ENCODE data around the gene XAB2.
"Not testable (repeated sequence)": the region's sequence is repeated elsewhere in the genome, so short reads cannot be mapped to it uniquely, and the experiment has no call there.

The XAB2 gene

DNA sequence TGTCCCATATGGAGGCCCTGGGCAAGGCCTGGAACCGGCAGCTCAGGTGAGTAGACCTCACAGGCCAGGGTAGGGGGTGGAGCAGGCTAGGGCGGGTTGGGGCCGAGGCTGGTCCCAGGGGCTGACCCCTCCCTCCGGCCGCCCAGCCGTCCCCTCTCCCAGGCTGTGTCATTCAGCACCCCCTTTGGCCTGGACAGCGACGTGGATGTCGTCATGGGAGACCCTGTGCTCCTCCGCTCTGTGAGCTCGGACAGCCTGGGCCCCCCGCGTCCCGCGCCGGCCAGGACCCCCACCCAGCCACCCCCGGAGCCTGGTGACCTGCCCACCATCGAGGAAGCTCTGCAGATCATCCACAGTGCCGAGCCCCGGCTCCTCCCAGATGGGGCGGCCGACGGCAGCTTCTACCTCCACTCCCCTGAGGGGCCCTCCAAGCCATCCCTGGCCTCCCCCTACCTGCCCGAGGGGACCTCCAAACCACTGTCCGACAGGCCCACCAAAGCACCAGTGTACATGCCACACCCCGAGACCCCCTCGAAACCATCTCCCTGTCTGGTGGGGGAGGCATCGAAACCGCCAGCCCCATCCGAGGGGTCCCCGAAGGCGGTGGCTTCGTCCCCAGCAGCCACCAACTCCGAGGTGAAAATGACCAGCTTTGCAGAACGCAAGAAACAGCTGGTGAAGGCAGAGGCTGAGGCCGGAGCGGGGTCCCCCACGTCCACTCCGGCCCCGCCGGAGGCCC is 17.6 kb downstream of the XAB2 start:
- DNase-seq, result no peak

DNA sequence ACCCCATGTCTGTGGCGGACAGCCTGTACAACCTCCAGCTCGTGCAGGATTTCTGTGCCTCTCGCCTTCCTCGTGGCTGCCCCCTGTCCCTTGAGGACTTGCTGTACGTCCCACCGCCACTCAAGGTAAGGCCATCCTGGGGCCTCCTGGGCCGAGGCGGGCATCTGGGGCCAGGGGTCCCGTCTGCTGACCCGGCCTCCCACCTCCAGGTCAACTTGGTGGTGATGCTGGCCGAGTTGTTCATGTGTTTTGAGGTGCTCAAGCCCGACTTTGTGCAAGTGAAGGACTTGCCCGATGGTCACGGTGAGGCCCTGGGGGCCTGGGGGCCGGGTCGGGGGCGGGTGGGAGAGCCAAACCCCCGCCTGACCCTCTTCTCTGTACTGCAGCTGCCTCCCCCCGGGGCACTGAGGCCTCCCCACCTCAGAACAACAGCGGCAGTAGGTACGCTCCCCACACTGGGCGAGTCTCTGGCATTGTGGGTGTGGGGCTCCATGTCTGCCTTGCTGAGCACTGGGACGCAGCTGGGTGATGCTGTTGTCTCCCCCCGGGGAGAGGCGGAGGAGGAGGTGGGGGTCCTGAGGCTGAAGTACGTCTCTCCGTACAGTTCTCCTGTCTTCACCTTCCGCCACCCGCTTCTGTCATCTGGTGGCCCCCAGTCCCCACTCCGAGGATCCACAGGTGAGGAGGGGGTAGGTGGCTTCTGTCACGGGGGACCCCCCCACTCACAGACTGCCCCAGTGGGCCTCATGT is 18.7 kb downstream of the XAB2 start:
- no peak for DNase-seq

DNA sequence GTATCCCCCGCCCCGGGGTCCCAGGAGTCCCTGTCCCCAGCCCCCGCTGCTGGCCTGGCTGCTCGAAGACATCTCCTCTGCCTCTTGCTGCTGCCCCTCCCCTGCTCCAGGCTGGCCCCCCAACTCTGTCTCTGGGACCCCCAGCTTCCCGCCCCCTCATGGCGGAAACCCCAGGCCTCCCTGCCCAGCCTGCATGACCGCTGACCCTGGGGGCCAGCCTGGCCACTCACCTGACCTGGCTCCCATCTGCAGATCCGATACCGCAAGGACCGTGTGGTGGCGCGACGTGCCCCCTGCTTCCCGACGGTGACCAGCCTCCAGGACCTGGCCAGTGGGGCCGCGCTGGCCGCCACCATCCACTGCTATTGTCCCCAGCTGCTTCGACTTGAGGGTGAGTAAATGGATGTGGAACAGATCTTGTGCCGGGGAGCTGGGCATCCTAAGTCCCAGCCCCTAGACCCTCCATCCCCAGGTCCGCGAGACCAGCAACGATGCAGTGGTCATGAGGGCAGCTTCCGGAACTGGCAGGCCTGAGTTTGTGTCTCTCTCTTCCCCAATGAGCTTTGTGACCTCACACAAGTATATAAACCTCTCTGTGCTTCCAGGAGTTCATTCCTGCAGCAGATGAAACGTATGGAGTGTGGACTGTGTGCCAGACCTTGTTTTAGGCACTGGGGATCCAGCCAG is 21.3 kb downstream of the XAB2 start:
- DNase-seq, result no peak

DNA sequence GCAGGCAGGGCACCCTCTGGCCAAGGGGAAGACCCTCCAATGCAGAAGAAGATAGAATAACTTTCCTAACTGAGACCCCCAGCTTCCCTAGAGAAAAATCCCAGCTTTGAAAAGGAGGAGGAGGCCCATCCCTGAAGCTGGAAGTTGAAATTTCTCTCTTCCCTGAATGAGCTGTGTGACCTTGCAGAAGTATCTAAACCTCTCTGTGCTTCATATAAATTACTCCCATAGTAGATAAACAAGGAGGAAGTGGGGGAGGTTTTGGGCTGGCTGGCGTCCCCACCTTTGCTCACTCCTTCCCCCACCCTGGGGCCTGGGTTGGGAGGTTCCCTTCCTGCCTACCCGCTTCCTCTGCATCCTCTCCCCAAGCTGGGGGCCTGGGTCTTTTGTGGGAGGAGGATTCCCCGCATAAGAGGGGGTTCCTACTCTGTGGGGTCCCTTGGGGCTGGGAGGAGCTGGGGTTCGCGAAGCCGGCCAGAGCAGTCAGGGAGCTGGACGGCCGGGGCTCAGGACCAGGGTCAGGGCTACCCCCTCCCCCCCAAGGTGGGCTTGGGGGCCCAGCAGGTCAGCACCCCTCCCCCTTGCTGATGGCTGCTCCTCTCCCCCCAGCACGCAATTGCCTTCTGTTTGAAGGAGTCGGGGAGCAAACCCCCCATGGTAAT is 22.0 kb downstream of the XAB2 start:
- DNase-seq, result no peak

DNA sequence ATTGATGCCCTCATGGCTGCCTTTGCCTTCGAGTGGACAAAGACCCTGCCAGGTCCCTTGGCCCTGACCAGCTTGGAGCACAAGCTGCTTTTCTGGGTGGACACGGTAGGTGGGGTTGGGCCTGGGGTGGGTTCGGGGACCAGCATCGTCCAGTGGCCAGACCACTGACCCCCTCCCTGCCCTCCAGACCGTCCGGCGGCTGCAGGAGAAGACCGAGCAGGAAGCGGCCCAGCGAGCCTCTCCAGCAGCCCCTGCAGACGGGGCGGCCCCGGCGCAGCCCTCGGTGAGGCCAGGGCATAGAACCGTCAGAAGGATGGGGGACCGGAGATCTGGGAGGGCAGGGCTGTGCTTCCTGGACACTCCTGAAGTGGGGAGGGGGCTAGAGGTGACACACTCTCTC is 23.1 kb downstream of the XAB2 start:
- no peak for DNase-seq

DNA sequence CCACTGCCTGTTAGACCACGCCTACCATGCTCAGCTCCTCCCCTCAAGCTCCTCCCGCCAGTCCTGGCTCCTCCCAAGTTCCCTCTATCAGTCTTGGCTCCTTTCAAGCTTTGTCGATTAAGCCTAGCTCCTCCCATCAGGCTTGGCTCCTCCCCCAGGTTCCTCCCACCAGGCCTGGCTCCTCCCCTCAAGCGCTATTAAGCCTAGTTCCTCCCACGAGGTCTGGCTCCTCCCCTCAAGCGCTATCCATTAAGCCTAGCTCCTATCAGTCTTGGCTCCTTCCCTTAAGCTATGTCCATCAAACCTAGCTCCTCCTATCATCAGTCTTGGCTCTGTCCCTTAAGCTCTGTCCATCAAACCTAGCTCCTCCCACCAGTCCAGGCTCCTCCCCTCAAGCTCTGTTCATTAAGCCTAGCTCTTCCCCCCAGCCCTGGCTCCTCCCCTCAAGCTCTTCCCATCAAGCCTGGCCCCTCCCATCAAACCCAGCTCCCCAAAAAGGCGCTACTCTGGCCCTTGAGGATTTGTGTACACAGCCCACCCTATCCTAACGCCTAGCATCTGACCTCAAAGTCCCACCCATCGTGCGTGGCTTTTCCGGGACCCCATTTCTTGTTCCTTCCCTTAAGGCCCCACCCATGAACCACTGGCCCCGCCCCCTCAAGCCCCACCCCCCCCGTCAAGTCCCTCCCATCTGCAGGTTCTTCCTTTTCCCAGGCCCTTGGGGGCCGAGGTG is 23.7 kb downstream of the XAB2 start:
- DNase-seq, result no peak

DNA sequence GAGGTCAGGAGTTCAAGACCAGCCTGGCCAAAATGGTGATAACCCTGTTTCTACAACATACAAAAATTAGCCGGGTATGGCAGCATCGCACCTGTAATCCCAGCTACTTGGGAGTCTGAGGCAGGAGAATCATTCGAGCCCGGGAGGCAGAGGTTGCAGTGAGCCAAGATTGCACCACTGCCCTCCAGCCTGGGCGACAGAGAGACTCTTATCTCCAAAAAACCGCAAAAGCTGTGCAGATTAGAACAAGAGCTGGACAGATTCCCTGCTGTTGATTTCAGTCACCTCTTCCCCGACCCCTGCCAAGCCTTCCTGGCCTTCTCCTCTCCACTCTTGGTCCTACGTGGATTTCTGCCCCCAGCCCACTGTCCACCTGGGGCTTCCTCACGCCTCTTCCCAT is 25.4 kb downstream of the XAB2 start:
- DNase-seq, result no peak

DNA sequence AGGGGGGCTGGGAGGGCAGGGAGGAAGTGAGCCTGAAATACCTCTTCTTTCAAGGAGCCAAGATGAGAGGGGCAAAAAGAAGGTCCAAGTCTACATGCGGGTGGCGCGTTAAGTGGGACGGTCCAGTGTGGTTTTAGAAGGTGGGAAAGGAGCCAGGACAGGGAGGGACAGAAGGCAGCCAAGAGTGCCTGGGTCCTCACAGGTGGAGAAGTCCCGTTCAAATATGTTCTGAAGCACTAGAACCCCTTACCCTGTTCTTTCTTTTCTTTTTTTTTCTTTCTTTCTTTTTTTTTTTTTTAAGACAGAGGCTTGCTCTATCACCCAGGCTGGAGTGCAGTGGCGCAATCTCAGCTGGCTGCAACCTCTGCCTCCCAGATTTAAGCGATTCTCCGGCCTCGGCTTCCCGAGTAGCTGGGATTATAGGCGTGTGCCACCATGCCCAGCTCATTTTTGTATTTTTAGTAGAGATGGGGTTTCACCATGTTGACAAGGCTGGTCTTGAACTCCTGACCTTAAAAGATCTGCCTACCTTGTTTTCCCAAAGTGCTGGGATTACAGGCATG is 26.3 kb downstream of the XAB2 start:
- no peak for DNase-seq

DNA sequence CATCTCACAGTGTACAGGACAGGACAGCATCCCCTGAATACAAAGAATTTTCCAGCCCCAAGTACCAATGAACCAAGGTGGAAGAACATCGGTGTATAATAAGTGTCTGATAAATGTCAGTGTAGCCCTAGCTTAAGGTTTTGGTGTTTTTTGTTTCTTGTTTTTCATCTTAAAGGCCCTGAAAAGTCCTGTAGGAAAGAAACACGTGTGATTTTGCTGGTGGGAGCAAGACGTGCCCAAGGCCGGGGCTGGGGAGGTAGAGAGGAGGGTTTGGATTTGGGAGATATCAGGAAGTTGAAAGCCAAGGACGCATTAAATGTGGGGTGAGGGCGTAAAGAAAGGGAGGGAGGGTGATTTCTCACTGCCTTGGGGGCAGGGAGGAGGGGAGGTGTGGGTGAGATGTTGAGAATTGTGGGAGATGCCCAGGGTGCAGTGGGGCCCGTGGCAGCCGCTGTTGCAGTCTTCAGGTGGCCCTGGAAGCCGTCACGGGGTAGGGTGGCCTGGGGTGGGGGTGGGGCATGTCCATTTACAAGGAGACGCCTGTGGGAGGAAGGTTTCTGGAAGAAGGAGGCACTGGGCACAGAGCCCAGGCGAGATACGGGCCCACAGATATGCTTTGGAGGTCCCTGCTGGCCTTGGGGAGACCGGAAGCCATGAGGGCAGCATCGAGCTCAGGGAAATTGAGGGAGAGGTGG is 27.0 kb downstream of the XAB2 start:
- no peak for DNase-seq

DNA sequence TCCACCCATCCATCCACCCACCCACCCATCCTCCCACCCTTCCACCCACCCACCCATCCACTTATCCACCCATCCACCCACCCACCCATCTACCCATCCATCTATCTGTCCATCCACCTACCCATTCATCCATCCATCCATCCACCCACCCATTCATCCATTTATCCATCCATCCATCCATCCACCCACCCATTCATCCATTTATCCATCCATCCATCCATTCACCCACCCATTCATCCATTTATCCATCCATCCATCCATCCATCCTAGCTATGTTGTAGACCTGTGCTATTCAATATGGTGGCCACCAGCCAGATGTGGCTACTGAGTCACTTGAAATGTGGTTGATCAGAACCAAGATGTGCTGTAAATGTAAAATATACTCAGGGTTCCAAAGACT is 28.6 kb downstream of the XAB2 start:
- DNase-seq, result no peak

DNA sequence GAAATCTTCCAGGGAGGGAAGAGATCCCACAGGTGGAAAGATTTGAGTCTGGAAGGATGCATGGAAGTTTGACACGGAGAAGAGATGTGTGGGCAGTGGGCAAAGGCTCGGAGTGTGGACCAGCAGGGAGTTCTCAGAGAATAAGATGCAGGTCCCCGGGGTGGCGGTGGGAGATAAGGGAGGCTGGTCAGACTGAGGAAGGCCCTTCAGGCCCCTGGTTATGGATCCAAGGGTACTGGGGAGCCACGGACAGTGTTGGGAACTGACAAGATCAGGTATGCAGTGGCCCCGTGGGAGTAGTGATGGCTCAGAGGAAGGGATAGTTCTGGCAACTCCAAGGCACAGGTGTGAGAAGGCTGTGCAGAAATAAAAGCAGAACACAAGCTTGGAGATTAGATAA is 31.2 kb downstream of the XAB2 start:
- no peak for DNase-seq

DNA sequence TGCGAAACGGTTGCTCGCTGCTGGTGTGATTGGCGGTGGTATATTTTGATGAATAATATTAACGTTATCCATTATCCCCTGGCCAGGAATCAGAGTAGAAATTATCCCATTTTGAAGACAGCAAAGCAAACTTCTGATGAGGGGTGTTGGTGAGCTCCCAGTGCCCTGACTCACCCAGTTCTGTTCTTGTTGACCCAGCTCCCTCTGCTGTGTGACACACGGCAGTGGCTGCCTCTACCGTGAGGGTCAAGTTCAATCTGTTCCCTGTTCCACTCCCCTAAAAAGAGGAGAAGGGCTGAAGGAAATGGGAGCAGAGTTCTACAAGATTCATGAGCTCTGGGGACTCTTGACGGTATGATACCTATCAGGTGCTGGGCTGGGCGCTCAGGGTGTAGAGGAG is 31.7 kb downstream of the XAB2 start:
- DNase-seq, result no peak

DNA sequence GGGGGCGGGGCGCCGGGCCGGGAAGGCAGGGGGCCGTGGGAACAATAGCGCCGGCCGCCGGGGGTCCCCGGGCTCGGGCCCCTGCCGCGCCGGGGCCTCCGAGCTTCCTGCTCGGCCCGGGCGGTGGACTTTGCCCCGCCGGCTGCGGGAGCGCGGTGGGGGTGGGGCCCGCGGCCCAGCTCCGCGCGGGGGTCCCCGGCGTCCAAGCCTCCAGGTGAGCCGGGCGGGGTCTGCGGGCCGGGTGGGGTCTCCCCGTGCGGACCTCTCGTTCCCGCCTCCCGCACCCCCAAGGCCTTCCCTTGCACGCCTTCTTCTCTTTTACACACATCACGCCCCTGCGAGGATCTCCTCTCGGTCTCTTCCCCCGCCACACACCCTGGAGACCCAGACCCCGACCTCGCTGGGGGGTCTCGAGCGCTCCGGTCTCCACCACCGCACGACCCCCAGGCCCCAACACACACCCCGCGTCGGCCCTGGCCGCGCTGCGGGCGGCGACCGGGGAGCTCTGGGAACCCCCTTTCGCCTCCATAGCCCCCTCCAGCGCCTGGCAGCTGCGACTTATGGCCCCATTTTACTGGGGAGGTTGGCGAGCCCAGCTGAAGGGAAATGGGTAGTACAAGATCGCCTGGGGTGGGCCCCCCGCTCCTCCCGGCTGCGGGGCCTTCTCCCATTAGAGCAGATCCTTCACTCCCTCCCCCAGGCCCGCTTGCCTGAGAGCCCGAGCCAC is 33.0 kb downstream of the XAB2 start:
- DNase-seq, result no peak

DNA sequence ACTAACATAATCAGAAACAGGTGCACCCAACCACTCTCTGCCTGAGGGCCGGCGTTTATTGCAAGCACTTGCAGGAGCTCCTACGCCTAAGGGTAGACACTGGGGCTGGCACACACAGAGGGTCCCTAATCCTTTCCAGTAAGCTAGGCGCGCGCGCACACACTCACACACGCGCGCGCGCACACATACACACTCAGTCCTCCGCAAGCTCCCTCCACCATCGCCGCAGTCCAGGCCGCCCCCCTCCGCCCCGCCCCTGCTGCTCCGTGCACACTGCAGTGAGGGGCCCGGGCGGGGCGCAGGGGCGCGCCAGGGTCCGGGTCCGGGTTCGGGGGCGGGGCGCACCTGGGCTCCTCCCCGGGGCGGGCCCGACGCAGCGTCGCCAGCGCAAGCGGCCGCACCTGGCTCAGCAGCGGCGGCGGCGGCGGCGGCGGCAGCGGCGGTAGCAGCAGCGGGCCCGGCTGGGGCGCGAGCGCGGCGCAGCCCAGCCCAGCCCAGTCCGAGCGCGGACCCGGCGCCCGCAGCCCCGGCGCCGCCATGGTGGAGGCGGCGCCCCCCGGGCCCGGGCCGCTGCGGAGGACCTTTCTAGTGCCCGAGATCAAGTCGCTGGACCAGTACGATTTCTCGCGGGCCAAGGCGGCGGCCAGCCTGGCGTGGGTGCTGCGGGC is 33.7 kb downstream of the XAB2 start, which contains the start of gene CAMSAP3:
CAMSAP3 (plus strand) TSS at position 398 of the 668 bp plus-strand sequence; CDS start at position 538, 140 bp downstream.
- peak; percentile 63 for DNase-seq

DNA sequence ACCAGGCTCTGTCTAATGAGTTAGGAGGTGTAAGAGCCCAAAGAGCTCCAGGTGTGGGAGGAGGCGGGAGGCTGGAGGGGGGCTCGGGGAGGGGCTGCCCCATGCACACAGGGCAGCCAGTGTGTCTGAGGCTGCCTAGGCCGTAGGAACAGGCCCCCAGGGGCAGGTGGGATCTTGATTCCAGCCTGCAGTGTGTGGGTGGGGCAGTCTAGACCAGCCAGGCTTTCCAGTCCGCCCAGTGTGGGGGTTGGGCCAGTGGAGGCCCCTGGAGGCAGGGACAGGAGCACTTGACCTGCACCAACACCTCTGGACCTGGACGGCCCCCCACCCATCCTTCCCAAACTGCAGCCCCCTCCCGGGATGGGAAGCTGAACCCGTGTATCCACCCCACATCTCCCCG is 39.1 kb downstream of the XAB2 start:
- no peak for DNase-seq

DNA sequence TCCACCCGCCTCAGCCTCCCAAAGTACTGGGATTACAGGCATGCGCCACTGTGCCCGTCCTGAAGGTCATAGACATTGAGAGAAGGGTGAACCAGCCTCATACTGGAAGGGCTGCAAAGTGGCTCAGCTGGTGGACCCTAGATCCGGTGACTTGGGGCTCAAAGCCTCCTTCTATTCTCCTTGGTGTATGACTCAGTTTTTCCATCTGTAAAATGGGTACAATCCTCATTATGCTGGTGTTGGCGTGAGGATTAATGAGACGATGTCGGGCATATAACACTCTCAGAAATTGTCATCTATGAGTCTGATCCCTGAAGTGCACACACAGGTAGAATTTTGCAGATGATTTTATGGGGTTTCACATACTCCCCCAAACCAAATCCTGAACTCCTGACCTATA is 39.5 kb downstream of the XAB2 start:
- no peak for DNase-seq

DNA sequence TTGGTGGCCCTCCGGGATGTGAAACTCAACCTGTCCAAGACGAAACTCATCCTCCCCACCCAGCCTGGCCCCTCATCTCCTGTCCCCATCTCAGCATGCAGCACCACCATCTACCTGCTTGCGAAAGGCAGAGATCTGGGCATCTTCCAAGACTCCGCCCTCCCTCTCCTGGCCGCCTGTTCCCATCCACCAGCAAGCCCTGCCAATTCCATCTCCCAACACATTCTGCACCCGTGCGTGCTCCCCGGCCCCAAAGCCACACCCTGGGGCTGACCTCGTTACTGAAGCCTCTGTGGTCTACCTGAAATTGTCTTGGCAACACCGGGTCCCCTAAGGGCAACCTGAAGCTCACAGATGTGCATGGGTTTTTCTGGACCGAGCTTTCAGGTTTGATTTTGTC is 46.9 kb downstream of the XAB2 start:
- DNase-seq, result no peak

DNA sequence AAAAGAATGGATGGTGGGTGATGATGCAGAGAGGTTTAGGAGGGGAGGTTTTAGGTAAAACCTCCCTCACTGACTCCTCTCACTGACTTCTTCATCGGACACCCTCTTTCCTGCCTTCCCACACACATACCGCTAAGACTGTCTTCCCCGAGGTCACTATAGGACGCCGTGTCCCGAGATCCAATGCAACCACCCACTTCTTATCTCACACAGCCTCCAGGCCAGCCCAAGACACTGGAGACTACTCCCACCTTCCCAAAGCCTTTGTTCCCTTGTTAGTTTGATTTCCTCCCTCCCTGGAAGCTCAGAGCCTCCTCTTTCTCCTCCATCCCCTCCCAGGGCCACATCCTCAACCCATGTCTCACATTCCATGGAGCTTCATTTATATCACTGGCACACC is 50.2 kb downstream of the XAB2 start:
- DNase-seq, result no peak

DNA sequence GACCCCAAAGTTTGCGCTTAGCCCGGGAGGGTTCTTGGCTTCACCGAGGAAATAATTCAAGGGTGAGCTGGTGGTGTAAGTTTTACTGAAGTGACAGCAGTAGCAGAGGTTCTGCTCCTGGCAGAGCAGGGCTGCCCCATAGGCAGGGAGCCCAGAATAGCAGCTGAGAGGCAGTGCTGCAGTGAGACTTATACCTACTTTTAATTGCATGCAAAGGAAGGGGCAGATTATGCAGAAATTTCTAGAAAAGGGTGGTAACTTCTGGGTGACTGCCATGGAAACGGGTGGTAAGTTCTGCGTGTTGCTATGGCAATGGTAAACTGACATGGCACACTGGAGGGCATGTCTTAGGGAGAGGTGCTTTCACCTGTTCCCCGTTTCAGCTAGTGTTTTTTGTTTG is 51.2 kb downstream of the XAB2 start:
- no peak for DNase-seq

DNA sequence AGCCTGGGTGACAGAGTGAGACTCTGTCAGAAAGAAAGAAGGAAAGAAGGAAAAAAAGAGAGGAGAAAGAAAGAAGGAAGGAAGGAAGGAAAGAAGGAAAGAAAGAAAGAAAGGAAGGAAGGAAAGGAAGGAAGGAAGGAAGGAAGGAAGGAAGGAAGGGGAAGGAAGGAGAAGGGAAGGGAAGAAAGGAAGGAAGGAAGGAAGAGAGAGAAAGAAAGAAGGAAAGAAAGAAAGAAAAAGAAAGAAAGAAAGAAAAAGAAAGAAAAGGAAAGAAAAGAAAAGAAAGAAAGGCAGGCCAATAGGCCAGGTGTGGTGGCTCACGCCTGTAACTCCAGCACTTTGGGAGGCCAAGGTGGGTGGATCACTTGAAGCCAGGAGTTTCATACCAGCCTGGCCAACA is 51.9 kb downstream of the XAB2 start:
- DNase-seq, result not testable (repeated sequence)

Data from activated T-cell treated with anti-CD3 and anti-CD28 coated beads, Interleukin-2, amount 50 U/mL, for 1 hour (primary cell).